Kidney (tissue), 14 donors: ENCODE results near the gene TMEM52. TPM values are rescaled to one million over a fixed set of nuclear protein-coding genes. Genes with fewer than 3 reads are reported as not detected.

Experiments
- DNase-seq, 5 donors: peaks; one replicate each; pipeline ENCODE4 v3.0.0-alpha.2; 2013 to 2020
- FAIRE-seq: peaks from 2 replicates; lab custom pipeline; 2012; peaks lifted over from hg19 to GRCh38; lab: Jason Lieb, UNC
- H3K27ac ChIP-seq, 2 donors: one replicate each; pipeline ENCODE4 v1.7.0; 2013; ENCODE audit warnings: low read depth in 2 of 2, low read length in 2 of 2, inconsistent platforms in 1 of 2
- H3K27me3 ChIP-seq: one replicate; pipeline ENCODE4 v1.7.1; 2013; ENCODE audit warnings: low read length, inconsistent platforms; ENCODE audit not compliant: control insufficient read depth, insufficient read depth
- H3K36me3 ChIP-seq, 3 donors: one replicate each; pipeline versions ENCODE4 v1.7.0 to v1.7.1; 2013; ENCODE audit warnings: low read length in 3 of 3, control low read depth in 1 of 3, inconsistent platforms in 1 of 3; ENCODE audit not compliant: insufficient read depth in 3 of 3, control insufficient read depth in 2 of 3
- H3K4me1 ChIP-seq, 3 donors: one replicate each; pipeline versions ENCODE4 v1.7.0 to v1.7.1; 2013; ENCODE audit warnings: low read length in 3 of 3, inconsistent platforms in 1 of 3, low read depth in 1 of 3; ENCODE audit not compliant: control insufficient read depth in 2 of 3, insufficient read depth in 2 of 3
- H3K4me3 ChIP-seq, 3 donors: one replicate each; pipeline versions ENCODE4 v1.7.0 to v1.8.1; 2013; ENCODE audit warnings: low read length in 3 of 3, control low read depth in 1 of 3, inconsistent platforms in 1 of 3
- H3K9ac ChIP-seq, 3 donors: one replicate each; pipeline versions ENCODE4 v1.7.0 to v1.7.1; 2013; ENCODE audit warnings: low read length in 3 of 3, control low read depth in 1 of 3, inconsistent platforms in 1 of 3
- H3K9me3 ChIP-seq, 3 donors: one replicate each; pipeline versions ENCODE4 v1.7.0 to v1.7.1; 2013; ENCODE audit warnings: low read length in 3 of 3, control low read depth in 1 of 3, inconsistent platforms in 1 of 3; ENCODE audit not compliant: control insufficient read depth in 2 of 3, insufficient read depth in 1 of 3
- intact Hi-C: fragments of 100-400 bp; cut with DNase I; formaldehyde crosslinking; loops from one replicate; pipeline ENCODE4 v1.11.1; 2022
- polyA plus RNA-seq: library from polyadenylated mRNA; stranded (reverse); fragments of 350-450 nt; fragmentation: Illumina TruSeq; extraction: RNeasy Lipid Tissue Mini Kit (QIAGEN cat#74804); gene quantifications from one replicate; pipeline ENCODE4 v1.2.3, GENCODE V29; 2014; ENCODE audit warnings: low read depth, low replicate concordance; ENCODE audit not compliant: insufficient read depth
- total RNA-seq: library from RNA; stranded (reverse); fragmentation: NEBNext Ultra II Directional; extraction: Animal tissue kit (Norgen Biotek cat#: 25700); gene quantifications from one replicate; pipeline ENCODE4 v1.2.1, GENCODE V29; 2021
- TF ChIP-seq, protein P1 (sequence below): IDR thresholded peaks from 3 replicates; pipeline ENCODE4 v1.5.1; 2012; ENCODE audit warnings: mild to moderate bottlenecking, moderate library complexity, borderline replicate concordance; ENCODE audit not compliant: insufficient read depth; ENCODE audit errors: extremely low read depth
- donor health status: control.
- donor health status: control.
- donor health status: control.
- donor health status: control.
- donor health status: control.
- donor health status: DM: yes; HTN: yes; CAD: no.
- donor health status: Normal renal cell carcinoma (clear cell type).

TMEM52 gene
- total and polyA plus RNA-seq, 2 donors from 2014 or later: 0.50 to 5.1 TPM

GRCh38 chr1:1939296-1940122, 20.4 kb upstream of the TMEM52 start:
- intact Hi-C loops: no loop called here
- H3K4me1 ChIP-seq: peaks cover 0 to 7% (median 7%) of the 10 kb centered on the region in 3 donors
- H3K9ac ChIP-seq: no peak overlapping the region
- FAIRE-seq (no peak), DNase-seq (peak in 2 of 5 donors; percentile 35 to 62)
- no peak overlapping the region for H3K27ac ChIP-seq
- no peaks in the 10 kb centered on the region for H3K36me3 ChIP-seq
- H3K4me3 ChIP-seq: no peak overlapping the region
- H3K9me3 ChIP-seq: no peaks in the 10 kb centered on the region
- no peaks in the 10 kb centered on the region for H3K27me3 ChIP-seq
- TF ChIP-seq, protein P1, sequence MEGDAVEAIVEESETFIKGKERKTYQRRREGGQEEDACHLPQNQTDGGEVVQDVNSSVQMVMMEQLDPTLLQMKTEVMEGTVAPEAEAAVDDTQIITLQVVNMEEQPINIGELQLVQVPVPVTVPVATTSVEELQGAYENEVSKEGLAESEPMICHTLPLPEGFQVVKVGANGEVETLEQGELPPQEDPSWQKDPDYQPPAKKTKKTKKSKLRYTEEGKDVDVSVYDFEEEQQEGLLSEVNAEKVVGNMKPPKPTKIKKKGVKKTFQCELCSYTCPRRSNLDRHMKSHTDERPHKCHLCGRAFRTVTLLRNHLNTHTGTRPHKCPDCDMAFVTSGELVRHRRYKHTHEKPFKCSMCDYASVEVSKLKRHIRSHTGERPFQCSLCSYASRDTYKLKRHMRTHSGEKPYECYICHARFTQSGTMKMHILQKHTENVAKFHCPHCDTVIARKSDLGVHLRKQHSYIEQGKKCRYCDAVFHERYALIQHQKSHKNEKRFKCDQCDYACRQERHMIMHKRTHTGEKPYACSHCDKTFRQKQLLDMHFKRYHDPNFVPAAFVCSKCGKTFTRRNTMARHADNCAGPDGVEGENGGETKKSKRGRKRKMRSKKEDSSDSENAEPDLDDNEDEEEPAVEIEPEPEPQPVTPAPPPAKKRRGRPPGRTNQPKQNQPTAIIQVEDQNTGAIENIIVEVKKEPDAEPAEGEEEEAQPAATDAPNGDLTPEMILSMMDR: no peak

DNA sequence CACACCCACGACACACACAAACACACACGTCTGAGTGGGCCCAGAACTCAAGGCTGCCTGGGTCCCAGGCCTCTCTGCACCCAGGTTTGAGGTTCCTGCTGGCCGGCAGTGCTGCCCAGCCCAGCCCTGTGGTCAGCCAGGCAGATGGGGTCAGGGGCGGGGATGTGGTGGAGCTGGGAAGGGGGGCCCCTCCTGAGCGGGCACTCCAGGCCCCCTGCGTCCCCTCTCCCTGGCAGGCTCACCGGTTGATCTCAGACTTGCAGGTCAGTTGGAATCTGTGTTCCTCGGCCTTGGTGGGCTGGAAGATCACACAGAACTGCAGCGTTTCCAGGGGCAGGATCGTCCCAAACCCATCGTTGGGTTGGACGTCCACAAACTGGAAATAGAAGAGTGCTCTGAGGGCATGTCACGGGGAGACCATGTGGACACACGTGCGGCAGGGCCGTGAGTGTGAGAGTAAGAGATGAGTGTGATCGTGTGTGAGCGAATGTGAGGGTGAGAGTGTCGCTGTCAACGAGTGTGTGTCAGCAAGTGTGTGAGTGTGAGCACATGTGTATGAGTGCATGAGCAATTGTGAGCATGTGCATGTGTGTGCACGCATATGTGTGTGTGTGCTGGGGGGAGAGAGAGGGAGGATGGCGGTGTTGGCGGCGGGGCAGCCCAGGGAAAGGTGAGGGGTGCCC, 19.7 kb upstream of the TMEM52 start:
- peaks cover 0 to 7% (median 2%) of the 10 kb centered on the region in 3 donors for H3K4me1 ChIP-seq
- no peaks in the 10 kb centered on the region for H3K27me3 ChIP-seq
- intact Hi-C loops: no loop called here
- no peaks in the 10 kb centered on the region for H3K36me3 ChIP-seq
- H3K4me3 ChIP-seq: no peak overlapping the region
- FAIRE-seq (no peak), DNase-seq (peak in 1 of 5 donors; percentile 52)
- no peak overlapping the region for H3K27ac ChIP-seq
- H3K9ac ChIP-seq: no peak overlapping the region
- no peaks in the 10 kb centered on the region for H3K9me3 ChIP-seq
- TF ChIP-seq, protein P1: no peak

DNA sequence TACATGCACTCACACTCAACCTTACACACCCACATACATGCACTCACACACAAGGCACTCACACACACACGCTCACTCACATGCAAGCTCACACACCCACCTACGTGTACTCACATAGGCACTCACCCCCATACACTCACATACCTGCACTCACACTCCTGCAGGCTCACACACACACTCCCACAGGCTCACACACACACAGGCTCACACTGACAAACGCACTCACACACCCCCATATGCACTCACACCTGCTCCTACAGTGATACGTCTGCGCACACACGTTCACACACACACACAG, 19.1 kb upstream of the TMEM52 start:
- peaks cover 0 to 7% (median 0%) of the 10 kb centered on the region in 3 donors for H3K4me1 ChIP-seq
- FAIRE-seq: no peak
- H3K27me3 ChIP-seq: no peaks in the 10 kb centered on the region
- no peak overlapping the region for H3K27ac ChIP-seq
- H3K36me3 ChIP-seq: no peaks in the 10 kb centered on the region
- H3K9me3 ChIP-seq: no peaks in the 10 kb centered on the region
- TF ChIP-seq, protein P1: no peak
- intact Hi-C loops: no loop called here
- no peak overlapping the region for H3K9ac ChIP-seq
- DNase-seq: peak in 1 of 5 donors; percentile 18
- no peak overlapping the region for H3K4me3 ChIP-seq
